ENCODE measurements around the gene C1QTNF5.

C1QTNF5 gene

DNA sequence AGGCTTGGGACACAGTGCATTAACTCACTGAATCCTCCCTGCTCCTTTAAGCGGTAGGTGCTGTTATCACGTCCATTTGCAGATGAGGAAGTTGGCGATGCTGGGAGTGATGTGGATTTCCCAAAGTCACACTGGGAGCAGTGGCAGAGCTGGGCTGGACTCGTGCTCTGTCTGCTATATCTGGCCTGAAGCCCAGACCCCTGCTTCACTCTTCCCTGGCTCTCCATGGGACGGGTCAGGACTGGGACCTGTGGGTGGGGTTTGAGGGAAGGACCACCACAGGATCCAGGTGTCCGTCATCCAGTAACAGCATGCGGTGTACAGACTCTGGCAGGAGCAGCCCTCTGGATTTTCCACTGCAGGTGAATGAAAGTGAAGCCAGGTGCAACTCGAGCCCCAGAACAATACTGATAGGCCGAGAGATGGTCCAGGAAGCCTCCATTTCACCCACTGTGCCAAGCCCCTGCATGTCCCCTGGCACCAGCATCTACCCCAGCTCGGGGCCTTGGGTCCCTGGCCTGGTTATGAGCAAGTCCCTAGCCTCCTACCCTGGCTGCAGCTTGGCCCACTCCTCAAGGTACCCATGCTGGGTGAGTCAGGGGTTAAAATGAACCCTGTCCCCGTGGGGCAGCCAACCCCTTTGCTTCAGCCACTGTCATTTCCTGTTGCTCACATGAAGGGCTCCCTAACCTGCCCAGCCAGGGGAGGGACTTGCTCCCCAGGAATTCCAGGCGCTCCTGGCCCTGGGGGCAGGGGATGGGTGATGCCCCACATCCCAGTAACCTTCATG is 36.6 kb upstream of the C1QTNF5 start:
- FAIRE-seq (no peak), DNase-seq (ENCODE audit: insufficient read length, low spot score) (no peak)
- TF ChIP-seq POLR2A (IDR thresholded peaks at IDR 0.05; ENCODE audit: low read depth, low read length), result no peak

DNA sequence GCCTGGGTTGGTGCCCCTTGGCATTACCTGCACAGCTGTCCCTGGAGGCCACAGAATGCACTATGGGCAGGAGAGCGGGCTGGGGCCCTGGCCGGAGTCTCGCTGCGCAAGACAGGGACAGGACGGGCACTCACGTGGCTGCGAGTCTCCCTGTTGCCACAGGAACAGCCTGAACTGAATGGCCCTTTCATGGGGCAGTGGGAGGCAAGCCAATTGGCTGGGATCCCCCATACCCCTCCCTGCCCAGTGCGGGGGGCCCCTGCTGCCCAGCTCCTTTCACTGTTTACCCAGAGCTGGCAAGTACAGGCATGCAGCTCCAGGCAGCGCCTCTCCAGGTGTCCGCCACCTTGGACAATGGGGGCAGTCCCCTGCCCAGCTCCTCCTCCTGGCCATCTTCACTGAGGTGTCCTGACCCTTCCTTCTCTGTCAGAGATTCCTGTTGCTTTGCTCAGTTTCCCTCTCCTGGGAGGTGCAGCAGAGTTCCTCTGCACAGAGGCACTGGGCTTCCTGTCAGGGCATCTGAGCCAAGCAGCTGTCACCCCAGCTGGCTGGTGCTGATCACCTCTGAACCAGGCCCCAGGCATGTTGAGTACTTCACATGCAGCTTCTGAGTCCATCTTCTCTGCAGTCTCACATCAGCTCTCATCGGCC is 35.6 kb upstream of the C1QTNF5 start:
- DNase-seq (ENCODE audit: insufficient read length, low spot score), result no peak
- no peak for FAIRE-seq
- TF ChIP-seq POLR2A (IDR thresholded peaks at IDR 0.05; ENCODE audit: low read depth, low read length), result no peak

DNA sequence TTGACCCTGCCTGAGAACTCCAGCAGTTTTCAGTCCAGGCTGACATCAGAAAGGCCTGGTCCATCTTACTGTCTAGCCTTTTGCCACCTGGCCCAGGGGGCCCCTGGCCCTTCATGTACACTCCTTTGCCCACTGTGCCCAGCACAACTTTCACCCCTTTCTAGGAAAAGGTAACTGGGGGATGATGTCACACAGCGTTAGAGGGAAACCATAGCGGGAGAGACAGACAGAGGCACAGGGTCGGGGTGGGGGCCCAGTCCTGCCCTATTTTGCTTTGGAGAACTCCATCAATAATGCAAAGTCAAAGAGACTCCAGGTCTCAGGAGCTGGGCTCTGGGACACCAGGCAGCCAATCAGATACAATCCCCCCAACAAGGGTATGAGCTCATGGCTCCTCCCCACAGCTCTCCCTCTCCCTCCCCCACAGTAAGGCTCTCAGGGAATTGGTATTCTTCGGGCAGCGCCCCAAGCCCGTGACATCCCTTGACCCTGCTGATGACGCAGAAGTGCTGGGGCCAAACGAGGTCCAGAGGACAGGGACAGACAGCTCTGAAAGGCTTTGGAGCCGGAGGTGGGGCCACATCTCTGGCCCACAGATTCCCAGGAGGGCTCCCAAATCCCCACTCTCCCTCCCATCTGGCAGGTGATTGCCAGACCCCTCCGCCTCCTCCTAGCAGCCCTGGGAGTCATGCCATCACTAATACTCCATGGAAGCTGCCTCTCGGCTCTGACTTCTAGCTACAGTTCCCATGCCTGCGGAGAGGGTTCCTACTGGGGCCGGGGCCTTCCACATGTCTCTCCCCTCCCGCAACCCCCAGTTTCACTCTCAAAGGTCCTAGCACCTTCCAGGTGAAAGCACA is 34.9 kb upstream of the C1QTNF5 start:
- DNase-seq (ENCODE audit: insufficient read length, low spot score) (no peak), FAIRE-seq (no peak)
- TF ChIP-seq POLR2A (IDR thresholded peaks at IDR 0.05; ENCODE audit: low read depth, low read length), result no peak

DNA sequence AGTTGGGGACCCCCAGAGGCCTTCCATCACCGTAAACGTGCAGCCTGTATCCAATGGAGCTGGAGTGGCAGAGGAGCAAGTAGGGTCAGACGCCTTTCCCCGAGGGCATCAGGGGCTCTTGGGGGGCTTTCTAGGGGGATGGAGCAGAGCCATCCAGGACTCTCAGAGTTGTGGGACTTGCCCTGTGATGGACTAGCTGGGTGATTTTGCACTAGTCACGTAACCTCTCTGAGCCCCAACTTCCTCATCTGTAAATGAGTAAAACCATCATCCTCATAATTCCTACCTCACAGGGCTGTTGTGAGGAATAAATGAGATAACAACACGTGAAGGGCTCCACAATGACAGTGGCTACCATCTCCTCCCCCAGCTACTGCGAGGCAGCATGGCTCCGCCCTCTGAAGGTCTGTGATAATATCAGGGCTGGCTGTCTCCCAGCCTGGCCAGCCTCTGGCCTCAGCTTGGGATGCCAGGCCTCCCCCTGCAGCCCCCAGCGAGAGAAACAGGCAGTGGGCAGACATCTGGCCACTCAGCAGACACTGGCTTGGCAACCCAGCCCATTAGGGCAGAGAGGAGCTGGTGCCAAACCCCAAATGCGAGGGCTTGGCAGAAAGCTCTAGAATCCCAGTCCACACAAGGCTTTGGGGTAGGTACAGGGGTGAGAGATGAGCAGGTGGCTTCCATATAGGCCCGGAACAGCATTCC is 34.1 kb upstream of the C1QTNF5 start:
- DNase-seq (ENCODE audit: insufficient read length, low spot score) (no peak), FAIRE-seq (no peak)

DNA sequence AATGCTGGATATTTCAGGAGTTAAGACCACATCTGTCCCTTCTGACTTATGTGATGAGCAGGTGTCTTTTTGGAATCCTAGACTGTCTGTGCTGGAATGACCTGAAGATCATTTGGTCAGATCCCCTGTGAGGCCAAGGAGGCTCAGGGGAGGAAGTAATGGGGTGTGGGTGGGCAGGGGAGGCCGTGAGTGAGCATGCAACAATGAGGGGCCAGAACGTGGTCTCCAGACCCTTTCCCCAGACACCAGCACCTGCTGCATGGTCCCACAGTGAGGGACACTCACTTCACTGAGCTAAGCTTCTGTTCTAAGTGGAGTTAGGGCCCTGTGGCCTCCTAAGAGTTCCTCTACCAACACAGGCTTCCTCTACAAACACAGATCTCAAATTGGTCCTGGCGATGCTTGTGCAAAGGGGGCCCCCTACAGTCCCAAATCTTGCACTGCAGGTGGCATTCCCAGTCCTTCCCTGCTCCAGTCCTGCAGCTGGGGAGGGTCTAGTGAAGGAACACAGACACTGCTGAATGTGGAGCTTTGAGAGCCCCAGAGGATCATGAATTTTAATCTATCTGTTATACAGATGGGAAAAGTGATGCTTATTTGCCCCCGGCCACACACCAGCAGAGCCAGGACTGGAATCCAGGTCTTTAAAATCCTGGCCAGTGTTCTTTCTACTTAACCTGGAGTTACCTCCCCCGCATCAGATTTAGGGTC is 33.4 kb upstream of the C1QTNF5 start:
- FAIRE-seq, result peak; percentile 79
- TF ChIP-seq POLR2A (IDR thresholded peaks at IDR 0.05; ENCODE audit: low read depth, low read length), result no peak
- no peak for DNase-seq (ENCODE audit: insufficient read length, low spot score)

More for the DNA sequence above, 34.1 kb upstream of the C1QTNF5 start:
- TF ChIP-seq POLR2A (IDR thresholded peaks at IDR 0.05; ENCODE audit: low read depth, low read length), result no peak

DNA sequence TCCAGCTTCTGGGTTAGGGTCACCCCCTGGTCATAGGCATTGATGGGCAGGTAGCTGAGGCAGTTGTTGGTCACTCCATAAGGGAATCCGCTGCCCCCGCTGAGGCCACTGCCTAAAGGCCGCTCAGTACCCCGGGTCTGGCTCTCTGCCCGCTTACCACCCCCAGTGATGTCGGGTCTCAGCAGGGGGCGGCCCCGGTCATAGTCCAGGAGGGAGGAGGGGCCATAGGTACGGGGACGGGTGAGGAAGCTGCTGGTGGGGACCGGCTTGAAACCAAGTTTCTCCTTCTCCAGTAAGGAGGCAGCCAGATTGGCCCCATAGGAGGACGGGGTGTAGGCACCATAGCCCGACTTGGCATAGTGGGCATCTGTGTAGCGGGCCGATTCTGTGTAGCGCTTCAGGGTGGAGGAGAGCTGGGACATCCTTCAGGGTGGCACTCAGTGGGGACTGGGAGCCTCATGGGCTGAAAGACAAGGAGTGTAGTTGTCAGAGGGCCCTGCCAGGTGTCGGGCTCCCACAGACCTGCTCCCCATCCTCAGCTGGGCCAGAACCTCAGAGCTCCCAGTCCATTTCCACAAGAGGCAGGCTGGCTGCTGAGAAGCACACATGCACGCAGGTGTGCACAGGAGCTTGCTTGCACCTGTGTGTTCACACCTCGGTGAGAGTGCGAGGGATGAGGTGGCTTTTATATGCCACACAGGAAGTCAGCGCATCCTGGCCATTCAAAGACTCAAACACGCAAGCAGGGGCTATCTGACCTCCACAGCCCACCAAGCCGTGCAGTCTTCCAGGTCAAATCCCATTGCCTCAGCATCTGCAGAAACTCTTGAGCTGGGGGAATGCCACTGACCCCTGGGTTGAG is 32.6 kb upstream of the C1QTNF5 start:
- FAIRE-seq, result no peak

DNA sequence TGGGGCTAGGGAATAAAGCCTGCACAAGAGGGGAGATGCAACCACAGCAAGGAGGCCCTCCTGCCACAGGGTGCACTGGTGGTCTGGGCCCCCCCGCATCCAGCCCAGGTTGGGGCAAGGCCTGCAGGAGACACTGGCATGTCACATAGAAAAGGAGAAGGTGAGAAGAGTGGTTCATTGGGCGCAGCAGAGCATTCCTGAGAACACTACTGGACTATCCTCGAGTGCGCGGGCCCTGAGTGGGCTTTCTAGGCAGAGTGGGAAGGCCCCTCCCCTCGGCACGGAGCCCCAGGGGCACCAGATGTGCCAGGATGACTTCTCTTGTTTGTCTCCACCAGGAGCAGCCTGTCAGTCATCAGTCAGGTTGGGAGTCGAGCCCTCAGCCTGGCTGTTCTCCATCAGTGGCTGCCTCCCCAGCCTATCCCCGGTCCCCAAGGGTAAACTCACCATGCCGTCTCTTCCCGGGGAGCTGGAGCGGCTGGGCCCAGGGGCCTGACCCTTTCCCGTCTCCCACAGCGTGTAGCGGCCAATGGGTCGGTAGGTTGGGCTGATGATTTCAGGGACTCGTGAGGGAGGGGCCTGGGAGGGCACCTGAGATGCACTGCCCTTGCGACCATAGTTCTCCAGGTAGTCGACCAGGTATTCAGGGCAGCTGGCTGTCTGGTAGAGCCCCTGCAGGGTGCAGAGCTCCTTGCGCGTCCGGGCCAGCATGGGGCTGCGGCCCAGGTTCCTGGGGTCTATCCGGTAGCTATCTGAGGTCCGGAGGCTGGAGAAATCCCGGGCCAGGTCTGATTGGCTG is 31.8 kb upstream of the C1QTNF5 start:
- DNase-seq (ENCODE audit: insufficient read length, low spot score), result no peak
- no peak for FAIRE-seq
- no peak for TF ChIP-seq POLR2A (IDR thresholded peaks at IDR 0.05; ENCODE audit: low read depth, low read length)

More for the DNA sequence above, 32.6 kb upstream of the C1QTNF5 start:
- no peak for DNase-seq (ENCODE audit: insufficient read length, low spot score)
- no peak for TF ChIP-seq POLR2A (IDR thresholded peaks at IDR 0.05; ENCODE audit: low read depth, low read length)

DNA sequence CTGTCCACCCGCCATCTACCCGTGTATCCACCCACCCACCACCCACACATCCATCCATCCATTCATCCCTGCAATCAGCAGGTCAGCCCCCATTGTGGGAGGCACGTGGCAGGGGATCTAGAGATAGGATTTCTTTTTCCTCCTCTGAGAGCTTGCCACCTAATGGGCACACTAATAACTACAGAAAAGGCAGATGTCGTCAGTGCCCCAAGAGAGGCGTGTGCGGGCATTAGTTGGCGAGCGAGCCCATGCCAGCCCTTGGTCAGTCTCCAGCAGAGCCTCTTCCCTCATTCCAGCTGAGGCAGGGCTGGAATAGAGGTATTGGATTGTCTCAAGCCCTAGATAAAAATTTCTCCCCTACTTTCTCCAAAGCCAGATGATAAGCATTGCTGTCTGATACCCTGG is 31.1 kb upstream of the C1QTNF5 start:
- FAIRE-seq, result no peak
- no peak for DNase-seq (ENCODE audit: insufficient read length, low spot score)
- TF ChIP-seq POLR2A (IDR thresholded peaks at IDR 0.05; ENCODE audit: low read depth, low read length), result no peak

DNA sequence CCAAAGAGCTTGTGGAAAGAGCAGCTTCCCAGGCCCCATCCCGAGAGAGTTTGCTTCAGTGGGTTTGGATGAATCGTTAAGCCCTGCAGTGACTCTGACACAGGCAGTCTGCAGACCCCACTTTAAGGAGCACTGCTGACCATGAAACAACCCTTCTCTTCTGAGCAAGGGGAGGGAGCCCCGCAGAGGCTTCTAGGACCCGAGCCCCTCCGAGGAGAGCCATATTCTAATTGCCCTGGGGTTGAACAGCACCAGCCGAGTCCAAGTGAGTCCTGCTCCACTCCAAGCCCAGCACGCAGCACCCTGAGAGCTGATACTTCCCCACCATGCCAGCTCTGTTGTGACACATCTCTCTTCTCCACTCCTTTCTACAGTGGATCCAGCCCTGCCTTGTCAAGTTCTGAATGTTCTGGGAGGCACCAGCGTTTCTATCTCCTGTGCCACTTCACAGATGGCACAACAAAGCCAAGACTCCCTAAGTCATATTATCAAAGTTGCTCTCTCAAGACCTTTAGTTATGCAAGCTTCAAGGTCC is 30.5 kb upstream of the C1QTNF5 start:
- DNase-seq (ENCODE audit: insufficient read length, low spot score), result no peak
- TF ChIP-seq POLR2A (IDR thresholded peaks at IDR 0.05; ENCODE audit: low read depth, low read length), result no peak
- FAIRE-seq, result no peak

DNA sequence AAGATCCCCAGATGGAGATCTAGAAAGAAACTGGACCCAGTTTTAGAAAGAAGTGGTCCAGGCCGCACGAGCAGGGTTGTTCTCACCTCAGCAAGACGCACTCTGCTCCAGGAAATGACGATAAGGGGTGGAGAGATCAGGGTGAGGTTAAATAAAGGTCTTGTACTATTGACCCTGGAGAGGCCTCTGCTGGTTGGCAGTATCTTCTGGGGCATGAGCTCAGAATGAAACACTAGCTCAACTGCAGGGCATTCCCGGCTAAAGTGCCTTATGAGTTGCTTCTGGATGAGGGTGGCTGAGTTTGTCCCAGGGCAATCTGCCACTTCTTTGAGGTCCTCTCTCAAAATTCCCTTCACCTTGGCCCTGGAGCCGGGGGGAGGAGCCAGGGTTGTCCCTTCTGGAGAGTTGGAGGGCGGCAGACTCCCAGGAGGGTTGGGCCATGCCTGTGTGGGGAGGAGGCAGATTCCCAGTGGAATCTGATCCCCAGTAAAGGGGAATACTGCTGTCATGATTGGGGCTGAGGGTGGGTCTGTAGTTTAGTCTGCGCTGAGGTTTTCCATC is 29.9 kb upstream of the C1QTNF5 start:
- no peak for TF ChIP-seq POLR2A (IDR thresholded peaks at IDR 0.05; ENCODE audit: low read depth, low read length)
- FAIRE-seq, result no peak
- no peak for DNase-seq (ENCODE audit: insufficient read length, low spot score)
